KMS-11 (cell line): ENCODE results near the gene PSMD7.
A peak's percentile ranks its signal among the peaks of the same experiment; 100 is the strongest.

Source experiments
- H2AFZ ChIP-seq: fragments of 200-600 bp; sonication (generic); 2 replicates; pipeline ENCODE4 v1.6.1; 2016; ENCODE audit warnings: antibody characterized with exemption, mixed run types, low read depth
- H3K27ac ChIP-seq: fragments of 200-600 bp; sonication (generic); 2 replicates; pipeline ENCODE4 v1.6.1; 2016; ENCODE audit warnings: mild to moderate bottlenecking, mixed run types
- H3K27me3 ChIP-seq: fragments of 200-600 bp; sonication (generic); 2 replicates; pipeline ENCODE4 v1.6.1; 2017; ENCODE audit warnings: mild to moderate bottlenecking, low read depth, mixed run types, moderate library complexity; ENCODE audit not compliant: insufficient read depth
- H3K36me3 ChIP-seq: fragments of 200-600 bp; sonication (generic); 2 replicates; pipeline ENCODE4 v1.6.1; 2017; ENCODE audit warnings: mild to moderate bottlenecking, mixed run types; ENCODE audit not compliant: insufficient read depth
- H3K4me1 ChIP-seq: fragments of 200-600 bp; sonication (generic); 2 replicates; pipeline ENCODE4 v1.6.1; 2016; ENCODE audit warnings: mild to moderate bottlenecking, low read depth, mixed run types; ENCODE audit not compliant: poor library complexity, severe bottlenecking
- H3K4me2 ChIP-seq: fragments of 200-600 bp; sonication (generic); 2 replicates; pipeline ENCODE4 v1.7.0; 2016; ENCODE audit warnings: mild to moderate bottlenecking, mixed run types
- H3K4me3 ChIP-seq: fragments of 200-600 bp; sonication (generic); IDR thresholded peaks from 2 replicates; pipeline ENCODE4 v1.6.1; 2017; ENCODE audit warnings: low read depth, low read length, mixed read lengths; ENCODE audit not compliant: insufficient read depth
- H3K79me2 ChIP-seq: fragments of 200-600 bp; sonication (generic); 2 replicates; pipeline ENCODE4 v1.6.1; 2016; ENCODE audit warnings: low read depth, mixed run types; ENCODE audit not compliant: insufficient read depth
- H3K9ac ChIP-seq: fragments of 200-600 bp; sonication (generic); 2 replicates; pipeline ENCODE4 v1.6.1; 2016; ENCODE audit warnings: mild to moderate bottlenecking, mixed run types
- H4K20me1 ChIP-seq: fragments of 200-600 bp; sonication (generic); 2 replicates; pipeline ENCODE4 v1.6.1; 2016; ENCODE audit warnings: mild to moderate bottlenecking, mixed run types; ENCODE audit not compliant: insufficient read depth
- CTCF ChIP-seq: fragments of 200-600 bp; sonication (generic); conservative IDR thresholded peaks from 2 replicates; pipeline ENCODE4 v1.6.1; 2017; ENCODE audit warnings: low read depth, mild to moderate bottlenecking, antibody characterized with exemption, low read length, moderate library complexity, mixed read lengths

PSMD7 gene

GRCh38 chr16:74302341-74302740 is 5.7 kb downstream of the PSMD7 start:
- peaks cover 3% of the 10 kb centered on the region; the same call in 1 of the 2 replicates for H4K20me1 ChIP-seq
- H3K79me2 ChIP-seq: peaks cover 50% of the 10 kb centered on the region
- no peaks in the 10 kb centered on the region for H3K27me3 ChIP-seq
- peaks cover 30% of the 10 kb centered on the region for H3K36me3 ChIP-seq
- H3K4me1 ChIP-seq: peaks cover 27% of the 10 kb centered on the region
- H3K4me2 ChIP-seq: no peak overlapping the region
- H3K9ac ChIP-seq: no peak overlapping the region
- TF ChIP-seq CTCF: no peak
- no peak overlapping the region for H3K4me3 ChIP-seq
- H3K27ac ChIP-seq: no peak overlapping the region
- H2AFZ ChIP-seq: no peak overlapping the region

- H3K27me3 ChIP-seq: no peaks in the 10 kb centered on the region
- H2AFZ ChIP-seq: no peak overlapping the region
- H4K20me1 ChIP-seq: peaks cover 3% of the 10 kb centered on the region; the same call in 1 of the 2 replicates
- peak; percentile 49 for TF ChIP-seq CTCF
- H3K27ac ChIP-seq: no peak overlapping the region
- no peak overlapping the region for H3K4me2 ChIP-seq
- H3K4me3 ChIP-seq: no peak overlapping the region
- peaks cover 31% of the 10 kb centered on the region for H3K79me2 ChIP-seq
- peaks cover 30% of the 10 kb centered on the region for H3K36me3 ChIP-seq
- no peak overlapping the region for H3K9ac ChIP-seq
- peaks cover 11% of the 10 kb centered on the region for H3K4me1 ChIP-seq
These were observed 7.7 kb downstream of the PSMD7 start for GRCh38 chr16:74304164-74304834.

GRCh38 chr16:74304835-74305176 is 8.2 kb downstream of the PSMD7 start:
- H4K20me1 ChIP-seq: peaks cover 3% of the 10 kb centered on the region; the same call in 1 of the 2 replicates
- no peak overlapping the region for H2AFZ ChIP-seq
- H3K4me3 ChIP-seq: no peak overlapping the region
- H3K4me2 ChIP-seq: no peak overlapping the region
- no peak for TF ChIP-seq CTCF
- H3K9ac ChIP-seq: no peak overlapping the region
- H3K4me1 ChIP-seq: peaks cover 6% of the 10 kb centered on the region
- peaks cover 25% of the 10 kb centered on the region; the same call in 1 of the 2 replicates for H3K79me2 ChIP-seq
- peaks cover 30% of the 10 kb centered on the region for H3K36me3 ChIP-seq
- H3K27me3 ChIP-seq: no peaks in the 10 kb centered on the region
- H3K27ac ChIP-seq: no peak overlapping the region

- H3K79me2 ChIP-seq: peaks cover 21% of the 10 kb centered on the region; the same call in 1 of the 2 replicates
- TF ChIP-seq CTCF: no peak
- peaks cover 26% of the 10 kb centered on the region for H3K36me3 ChIP-seq
- H3K4me3 ChIP-seq: no peak overlapping the region
- peaks cover 1% of the 10 kb centered on the region for H3K4me1 ChIP-seq
- H3K27me3 ChIP-seq: no peaks in the 10 kb centered on the region
- no peak overlapping the region for H2AFZ ChIP-seq
- H3K9ac ChIP-seq: no peak overlapping the region
- H4K20me1 ChIP-seq: peaks cover 3% of the 10 kb centered on the region; the same call in 1 of the 2 replicates
- H3K4me2 ChIP-seq: no peak overlapping the region
- H3K27ac ChIP-seq: no peak overlapping the region
These were observed 8.7 kb downstream of the PSMD7 start for GRCh38 chr16:74305281-74305680.
